B cell (primary cell): ENCODE data around the gene HOMEZ. TPM values are rescaled to one million over a fixed set of nuclear protein-coding genes. Genes with fewer than 3 reads are reported as not detected.

Source experiments
- ATAC-seq: fragments of 200-7000 bp; cut with Tn5 transposase; one replicate; pipeline ENCODE4 v1.10.0; 2021; ENCODE audit warnings: low read depth, mild to moderate bottlenecking, moderate number of reproducible peaks, moderate library complexity
- CTCF ChIA-PET: fragments of 350-600 bp; sonication (Branson Sonifier 250); formaldehyde crosslinking; loops from one replicate; lab custom pipeline; 2021; ENCODE audit warnings: antibody characterized with exemption, inconsistent platforms; lab: Charles Lee
- POLR2A ChIA-PET: fragments of 350-600 bp; sonication (Branson Sonifier 250); formaldehyde crosslinking; loops from one replicate; lab custom pipeline; 2021; ENCODE audit warnings: antibody characterized with exemption; lab: Charles Lee
- DNase-seq: peaks from one replicate; pipeline ENCODE4 v3.0.0; 2013
- H2AFZ ChIP-seq: 2 replicates; pipeline ENCODE4 v1.6.1; 2012; ENCODE audit warnings: mild to moderate bottlenecking, low read depth, low read length; ENCODE audit not compliant: insufficient read depth, poor library complexity, severe bottlenecking
- H3K27ac ChIP-seq, 2 donors: 1 replicate in 1 of 2; 2 replicates in 1 of 2; pipeline ENCODE4 v1.5.1; 2012 to 2013; ENCODE audit warnings: low read length in 2 of 2, mild to moderate bottlenecking in 2 of 2, moderate library complexity in 1 of 2
- H3K27me3 ChIP-seq, 4 experiments: fragments of 200-600 bp in 1 of 4; sonication (generic) in 1 of 4; replicated peaks in 1 of 4; 1 replicate in 2 of 4; 2 replicates in 2 of 4; pipeline versions ENCODE4 v1.6.1 to v1.7.0; 2013 to 2016; ENCODE audit warnings: low read length in 3 of 4, mild to moderate bottlenecking in 2 of 4, mixed read lengths in 1 of 4, moderate library complexity in 1 of 4; ENCODE audit not compliant: insufficient read depth in 4 of 4, control insufficient read depth in 3 of 4; ENCODE audit errors: control extremely low read depth in 1 of 4
- H3K36me3 ChIP-seq, 2 experiments: replicated peaks in 1 of 2; 1 replicate in 1 of 2; 2 replicates in 1 of 2; pipeline versions ENCODE4 v1.6.1 to v1.7.1; 2013; ENCODE audit warnings: low read length in 1 of 2; ENCODE audit not compliant: insufficient read depth in 2 of 2, control insufficient read depth in 1 of 2; ENCODE audit errors: control extremely low read depth in 1 of 2, extremely low read depth in 1 of 2
- H3K4me1 ChIP-seq, 2 donors: fragments of 200-600 bp in 1 of 2; sonication (generic) in 1 of 2; 1 replicate in 1 of 2; 2 replicates in 1 of 2; pipeline versions ENCODE4 v1.5.1 to v1.6.1; 2013 to 2017; ENCODE audit warnings: low read length in 2 of 2; ENCODE audit not compliant: control insufficient read depth in 2 of 2, insufficient read depth in 2 of 2
- H3K4me2 ChIP-seq: replicated peaks from 2 replicates; pipeline ENCODE3; 2012; ENCODE audit warnings: mild to moderate bottlenecking, low read depth, low read length; ENCODE audit not compliant: poor library complexity, severe bottlenecking
- H3K4me3 ChIP-seq, 5 experiments: fragments of 200-600 bp in 1 of 5; sonication (generic) in 1 of 5; 1 replicate in 3 of 5; 2 replicates in 2 of 5; pipeline versions ENCODE4 v1.5.1 to v1.7.0; 2011 to 2016; ENCODE audit warnings: low read length in 4 of 5, mild to moderate bottlenecking in 4 of 5, low read depth in 2 of 5, control low read depth in 1 of 5, moderate library complexity in 1 of 5; ENCODE audit not compliant: insufficient read depth in 1 of 5; ENCODE audit errors: control extremely low read depth in 1 of 5, extremely low read depth in 1 of 5
- H3K79me2 ChIP-seq: fragments of 200-600 bp; sonication (generic); one replicate; pipeline ENCODE4 v1.6.0; 2016; ENCODE audit warnings: low read length; ENCODE audit not compliant: control insufficient read depth, insufficient read depth
- H3K9ac ChIP-seq: fragments of 200-600 bp; sonication (generic); 2 replicates; pipeline ENCODE4 v1.6.1; 2017; ENCODE audit warnings: mild to moderate bottlenecking, low read length, moderate library complexity
- H3K9me3 ChIP-seq, 3 donors: one replicate each; pipeline versions ENCODE4 v1.6.1 to v1.7.1; 2013; ENCODE audit warnings: low read length in 2 of 3; ENCODE audit not compliant: control insufficient read depth in 2 of 3, insufficient read depth in 1 of 3; ENCODE audit errors: control extremely low read depth in 1 of 3
- H4K20me1 ChIP-seq: 2 replicates; pipeline ENCODE4 v1.6.0; 2012; ENCODE audit warnings: mild to moderate bottlenecking, low read length; ENCODE audit not compliant: insufficient read depth, control insufficient read depth, poor library complexity, severe bottlenecking
- H3K27ac Mint-ChIP-seq: one replicate; pipeline ENCODE4 v1.8.0; 2021; ENCODE audit warnings: mixed read lengths
- H3K27me3 Mint-ChIP-seq: one replicate; pipeline ENCODE4 v1.8.0; 2021; ENCODE audit warnings: mixed read lengths
- H3K4me1 Mint-ChIP-seq: one replicate; pipeline ENCODE4 v1.8.0; 2021; ENCODE audit warnings: mixed read lengths
- H3K4me3 Mint-ChIP-seq: one replicate; pipeline ENCODE4 v1.8.0; 2021; ENCODE audit warnings: mixed read lengths
- H3K9me3 Mint-ChIP-seq: one replicate; pipeline ENCODE4 v1.8.0; 2022; ENCODE audit warnings: mixed read lengths; ENCODE audit not compliant: insufficient read depth
- EZH2 ChIP-seq: IDR thresholded peaks from 2 replicates; pipeline ENCODE4 v1.6.1; 2012; ENCODE audit warnings: borderline replicate concordance, low read depth, mild to moderate bottlenecking, moderate library complexity, low read length; ENCODE audit not compliant: insufficient read depth, poor library complexity, severe bottlenecking
- WGBS: methylation state at CpG from one replicate; pipeline ENCODE4 v1.1.5; 2013; ENCODE audit warnings: missing lambda C conversion rate; ENCODE audit not compliant: insufficient coverage; 5-methylcytosine and 5-hydroxymethylcytosine counted together
- intact Hi-C: fragments of 100-400 bp; cut with micrococcal nuclease; formaldehyde crosslinking; loops from one replicate; pipeline ENCODE4 v1.10.0; 2022
- polyA plus RNA-seq: library from polyadenylated mRNA; depleted of rRNA; stranded (reverse); fragments of >200 nt; gene quantifications from 2 replicates; pipeline ENCODE4 v1.2.3, GENCODE V29; 2012
- total RNA-seq, 2 donors: library from RNA; stranded (reverse); fragments of 120-200 nt in 1 of 2; gene quantifications; 1 replicate in 1 of 2; 2 replicates in 1 of 2; pipeline versions ENCODE4 v1.2.3 to v1.2.4, GENCODE V29; 2013 to 2022
- TF ChIP-seq, protein P1 (sequence below): fragments of 200-600 bp; IDR thresholded peaks from one replicate; pipeline ENCODE4 v1.8.0; 2022; ENCODE audit warnings: antibody characterized with exemption, mild to moderate bottlenecking

HOMEZ gene
- total and polyA plus RNA-seq, 2 donors (not counting 1 experiment from before 2014, with no cell fraction given) = 4.2 to 15.5 TPM

DNA sequence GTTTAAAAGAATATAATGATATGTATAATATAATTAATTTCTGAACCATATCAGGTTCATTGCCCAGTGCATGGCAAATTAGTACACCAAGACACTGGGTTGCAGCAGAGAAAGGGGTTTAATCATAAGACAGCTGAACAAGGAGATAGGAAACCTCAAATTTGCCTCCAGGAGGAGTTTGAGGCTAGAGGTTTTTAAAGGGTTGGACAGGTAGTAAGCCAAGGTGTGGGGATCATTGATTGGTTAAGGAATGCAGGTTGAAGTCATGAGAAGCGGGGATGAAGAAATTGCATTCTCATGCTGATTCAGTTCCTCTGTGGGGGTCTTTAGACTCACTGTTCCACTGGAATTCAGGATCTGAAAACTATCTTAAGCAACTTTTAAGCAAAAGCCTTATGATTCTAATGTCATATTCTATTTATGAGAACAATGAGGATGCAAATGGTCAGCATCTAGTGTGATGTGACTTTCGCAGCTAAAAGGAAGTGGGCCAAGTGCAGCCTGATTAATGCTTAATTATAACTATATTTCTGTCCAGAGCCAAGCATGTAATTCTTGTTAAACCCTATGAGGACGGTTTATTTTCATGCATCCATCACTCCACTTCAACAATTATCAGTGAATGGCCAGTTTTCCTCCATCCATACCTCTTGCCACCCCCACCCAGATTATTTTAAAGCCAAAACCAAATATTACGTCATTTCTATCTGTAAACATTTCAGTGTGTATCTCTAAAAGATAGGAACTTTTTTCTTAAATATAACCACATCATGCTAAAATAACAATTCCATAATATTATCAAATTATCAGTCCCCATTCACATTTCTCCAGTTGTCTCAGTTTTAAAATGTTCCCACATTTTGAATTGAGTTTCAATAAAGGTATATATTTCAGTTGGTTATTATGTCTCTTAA is 33.3 kb downstream of the HOMEZ start:
- Histone ChIP-seq H3K4me1 (no peaks in the 10 kb centered on the region), H4K20me1 (no peaks in the 10 kb centered on the region), H3K27ac (no peak overlapping the region), H3K9ac (no peak overlapping the region), H3K36me3 (no peaks in the 10 kb centered on the region), H3K4me3 (no peak overlapping the region), H3K27me3 (peaks cover 0 to 6% (median 0%) of the 10 kb centered on the region in 4 experiments), H3K9me3 (no peaks in the 10 kb centered on the region), H3K79me2 (no peaks in the 10 kb centered on the region), H2AFZ (no peak overlapping the region), H3K4me2 (no peak overlapping the region)
- ATAC-seq (no peak), DNase-seq (no peak)
- ChIA-PET POLR2A (no interaction called here), CTCF (no interaction called here)
- Mint-ChIP-seq H3K9me3 (no peaks in the 10 kb centered on the region), H3K27ac (no peak overlapping the region), H3K4me3 (no peak overlapping the region), H3K4me1 (no peaks in the 10 kb centered on the region), H3K27me3 (peaks cover 40% of the 10 kb centered on the region)
- intact Hi-C loops = no loop called here
- 76% methylated on average over 2 of the region's 4 CpGs for WGBS
- no peak for TF ChIP-seq EZH2
- TF ChIP-seq, protein P1, sequence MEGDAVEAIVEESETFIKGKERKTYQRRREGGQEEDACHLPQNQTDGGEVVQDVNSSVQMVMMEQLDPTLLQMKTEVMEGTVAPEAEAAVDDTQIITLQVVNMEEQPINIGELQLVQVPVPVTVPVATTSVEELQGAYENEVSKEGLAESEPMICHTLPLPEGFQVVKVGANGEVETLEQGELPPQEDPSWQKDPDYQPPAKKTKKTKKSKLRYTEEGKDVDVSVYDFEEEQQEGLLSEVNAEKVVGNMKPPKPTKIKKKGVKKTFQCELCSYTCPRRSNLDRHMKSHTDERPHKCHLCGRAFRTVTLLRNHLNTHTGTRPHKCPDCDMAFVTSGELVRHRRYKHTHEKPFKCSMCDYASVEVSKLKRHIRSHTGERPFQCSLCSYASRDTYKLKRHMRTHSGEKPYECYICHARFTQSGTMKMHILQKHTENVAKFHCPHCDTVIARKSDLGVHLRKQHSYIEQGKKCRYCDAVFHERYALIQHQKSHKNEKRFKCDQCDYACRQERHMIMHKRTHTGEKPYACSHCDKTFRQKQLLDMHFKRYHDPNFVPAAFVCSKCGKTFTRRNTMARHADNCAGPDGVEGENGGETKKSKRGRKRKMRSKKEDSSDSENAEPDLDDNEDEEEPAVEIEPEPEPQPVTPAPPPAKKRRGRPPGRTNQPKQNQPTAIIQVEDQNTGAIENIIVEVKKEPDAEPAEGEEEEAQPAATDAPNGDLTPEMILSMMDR = no peak

DNA sequence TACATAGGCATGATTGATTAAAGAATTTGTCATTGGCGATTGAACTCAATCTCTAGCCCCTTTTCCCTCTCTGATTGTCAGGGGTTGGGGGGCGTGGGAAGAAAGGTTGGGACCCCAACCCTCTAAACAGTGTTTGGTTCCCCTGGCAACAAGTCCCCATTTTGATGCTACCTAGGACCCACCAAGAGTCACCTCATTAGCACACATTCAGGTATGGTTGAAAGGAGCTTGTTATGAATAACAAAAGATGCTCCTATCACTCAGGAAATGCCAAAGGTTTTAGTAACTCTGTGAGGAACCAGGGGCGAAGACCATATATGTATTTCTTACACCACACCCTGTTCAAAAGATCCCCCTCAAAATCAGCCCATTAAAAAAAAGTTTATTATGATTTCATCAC is 33.9 kb downstream of the HOMEZ start:
- H3K79me2 ChIP-seq = no peaks in the 10 kb centered on the region
- peaks cover 0 to 6% (median 0%) of the 10 kb centered on the region in 4 experiments for H3K27me3 ChIP-seq
- CTCF ChIA-PET = no interaction called here
- intact Hi-C loops = no loop called here
- H3K27ac ChIP-seq = no peak overlapping the region
- Mint-ChIP-seq H3K9me3 (no peaks in the 10 kb centered on the region), H3K4me1 (no peaks in the 10 kb centered on the region), H3K27me3 (peaks cover 35% of the 10 kb centered on the region), H3K4me3 (no peak overlapping the region), H3K27ac (no peak overlapping the region)
- TF ChIP-seq, protein P1 = no peak
- TF ChIP-seq EZH2 = no peak
- WGBS = no CpG with 5 or more reads among the region's 3 CpGs
- no peak overlapping the region for H3K4me3 ChIP-seq
- no peaks in the 10 kb centered on the region for H3K36me3 ChIP-seq
- POLR2A ChIA-PET = no interaction called here
- H4K20me1 ChIP-seq = no peaks in the 10 kb centered on the region
- no peak overlapping the region for H3K4me2 ChIP-seq
- H3K9ac ChIP-seq = no peak overlapping the region
- no peak for DNase-seq
- no peaks in the 10 kb centered on the region for H3K4me1 ChIP-seq
- ATAC-seq = no peak
- no peak overlapping the region for H2AFZ ChIP-seq
- no peaks in the 10 kb centered on the region for H3K9me3 ChIP-seq
